UCSD-AML1 (cell line): ENCODE data around the gene ZNF493.

Source experiments
- DNase-seq: peaks from one replicate; lab custom pipeline; 2025; ENCODE audit not compliant: unreplicated experiment; lab: John Stamatoyannopoulos, UW

ZNF493 gene

DNA sequence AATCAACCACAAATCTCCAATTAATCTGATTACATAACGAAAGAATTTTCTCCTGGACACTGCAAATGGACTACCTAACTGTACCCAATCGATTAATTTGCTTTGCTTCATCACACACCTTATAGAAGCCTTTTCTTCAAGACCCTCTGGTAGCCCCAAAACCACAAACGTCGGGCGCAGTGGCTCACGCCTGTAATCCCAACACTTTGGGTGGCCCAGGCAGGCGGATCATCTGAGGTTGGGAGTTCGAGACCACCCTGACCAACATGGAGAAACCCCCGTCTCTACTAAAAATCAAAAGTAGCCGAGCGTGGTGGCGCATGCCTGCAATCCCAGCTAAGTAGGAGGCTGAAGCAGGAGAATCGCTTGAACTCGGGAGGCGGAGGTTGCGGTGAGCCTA, 65.6 kb downstream of the ZNF493 start:
- no peak for DNase-seq

DNA sequence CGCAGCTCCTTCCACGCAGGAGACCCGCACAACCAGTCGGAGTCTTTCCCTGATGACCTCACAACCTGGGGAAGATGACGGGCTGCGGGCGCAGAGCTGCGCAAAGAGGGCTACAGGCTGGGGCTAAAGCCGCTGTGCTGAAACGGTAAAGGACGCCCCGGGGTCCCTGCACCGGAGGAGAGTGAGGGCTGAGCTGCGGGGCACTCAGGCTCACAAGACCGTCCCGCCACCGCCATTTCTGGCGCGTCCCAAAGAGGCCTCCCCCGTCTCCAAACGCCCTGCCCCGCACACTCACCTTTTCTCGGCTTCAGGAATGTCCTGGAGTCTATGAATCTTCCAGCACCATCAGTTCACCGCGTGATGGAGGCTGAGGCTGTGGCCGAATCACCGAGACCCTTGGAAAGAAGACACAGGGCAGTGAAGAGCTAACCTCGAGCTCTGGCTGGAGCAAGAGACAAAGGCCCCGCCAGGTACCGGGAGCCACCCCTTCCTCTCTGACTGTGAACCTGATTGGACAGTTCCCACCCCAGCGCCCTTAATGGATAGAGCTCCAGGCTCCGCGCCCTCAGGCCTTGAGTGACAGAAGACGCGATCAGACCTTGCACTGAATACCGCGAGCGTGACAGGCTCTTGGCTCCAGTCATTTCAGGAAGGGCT, 66.6 kb downstream of the ZNF493 start:
- no peak for DNase-seq

GRCh38 chr19:21466627-21467026, 69.7 kb downstream of the ZNF493 start:
- no peak for DNase-seq

GRCh38 chr19:21468791-21469190, 71.9 kb downstream of the ZNF493 start:
- DNase-seq: no peak

GRCh38 chr19:21472507-21472906, 75.6 kb downstream of the ZNF493 start:
- no peak for DNase-seq

- no peak for DNase-seq
These were observed 77.8 kb downstream of the ZNF493 start for GRCh38 chr19:21474671-21475181.
